GM12801 (cell line): ENCODE measurements around the gene PDE4B.

Source experiments
- TF ChIP-seq, protein P1 (sequence below): IDR thresholded peaks from one replicate; pipeline ENCODE4 v1.5.1; 2011; ENCODE audit warnings: control low read depth; ENCODE audit not compliant: insufficient read length; ENCODE audit errors: extremely low read depth

Gene PDE4B

DNA sequence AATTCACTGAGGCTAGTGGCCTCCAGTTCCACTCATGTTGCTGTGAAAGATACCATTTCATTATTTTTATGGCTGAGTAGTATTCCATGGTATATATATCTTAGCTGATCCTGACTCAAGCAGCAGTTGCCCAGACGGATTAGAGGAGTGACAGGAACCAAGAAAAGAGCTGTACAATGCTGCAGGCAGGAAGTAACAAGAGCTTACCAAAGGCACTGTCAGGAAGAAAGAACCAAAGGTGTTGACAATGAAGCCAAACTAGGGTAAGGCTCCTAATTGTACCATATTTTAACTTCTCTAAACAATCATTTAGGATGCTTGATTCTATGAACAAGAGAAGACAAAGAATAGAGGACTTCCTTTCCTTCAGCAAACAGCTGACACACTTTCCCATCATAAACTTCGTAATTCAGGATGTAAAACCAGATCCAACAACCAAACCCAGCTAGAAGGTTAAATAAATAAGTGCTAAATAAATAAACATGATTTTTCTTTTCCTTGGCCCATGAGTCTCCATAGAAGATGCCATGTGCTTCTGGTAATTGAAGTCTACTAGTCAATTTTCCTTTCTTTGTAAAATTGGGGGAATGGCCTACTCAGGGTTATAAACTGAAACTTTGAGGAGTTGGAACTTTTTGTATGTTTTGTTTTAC, 493.0 kb downstream of the PDE4B start:
- TF ChIP-seq, protein P1, sequence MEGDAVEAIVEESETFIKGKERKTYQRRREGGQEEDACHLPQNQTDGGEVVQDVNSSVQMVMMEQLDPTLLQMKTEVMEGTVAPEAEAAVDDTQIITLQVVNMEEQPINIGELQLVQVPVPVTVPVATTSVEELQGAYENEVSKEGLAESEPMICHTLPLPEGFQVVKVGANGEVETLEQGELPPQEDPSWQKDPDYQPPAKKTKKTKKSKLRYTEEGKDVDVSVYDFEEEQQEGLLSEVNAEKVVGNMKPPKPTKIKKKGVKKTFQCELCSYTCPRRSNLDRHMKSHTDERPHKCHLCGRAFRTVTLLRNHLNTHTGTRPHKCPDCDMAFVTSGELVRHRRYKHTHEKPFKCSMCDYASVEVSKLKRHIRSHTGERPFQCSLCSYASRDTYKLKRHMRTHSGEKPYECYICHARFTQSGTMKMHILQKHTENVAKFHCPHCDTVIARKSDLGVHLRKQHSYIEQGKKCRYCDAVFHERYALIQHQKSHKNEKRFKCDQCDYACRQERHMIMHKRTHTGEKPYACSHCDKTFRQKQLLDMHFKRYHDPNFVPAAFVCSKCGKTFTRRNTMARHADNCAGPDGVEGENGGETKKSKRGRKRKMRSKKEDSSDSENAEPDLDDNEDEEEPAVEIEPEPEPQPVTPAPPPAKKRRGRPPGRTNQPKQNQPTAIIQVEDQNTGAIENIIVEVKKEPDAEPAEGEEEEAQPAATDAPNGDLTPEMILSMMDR: no peak

DNA sequence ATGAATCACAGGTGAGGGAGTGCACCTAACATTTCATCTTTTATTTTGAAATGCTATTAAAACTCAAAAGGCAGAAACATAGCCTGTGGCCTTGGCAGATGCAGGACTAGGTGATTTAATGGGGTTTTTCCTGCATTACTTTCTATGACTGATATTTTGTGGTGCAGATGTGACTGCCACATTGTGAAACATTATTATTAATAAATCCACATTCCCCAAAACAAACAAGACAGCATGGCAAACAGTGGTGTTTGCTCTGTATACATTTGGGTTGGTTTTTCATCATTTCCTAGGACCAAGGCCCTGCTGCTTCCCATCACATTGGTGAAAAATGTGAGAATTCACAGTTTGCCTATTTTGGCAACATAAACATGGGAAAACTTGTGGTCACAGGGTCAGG, 493.6 kb downstream of the PDE4B start:
- TF ChIP-seq, protein P1: no peak

DNA sequence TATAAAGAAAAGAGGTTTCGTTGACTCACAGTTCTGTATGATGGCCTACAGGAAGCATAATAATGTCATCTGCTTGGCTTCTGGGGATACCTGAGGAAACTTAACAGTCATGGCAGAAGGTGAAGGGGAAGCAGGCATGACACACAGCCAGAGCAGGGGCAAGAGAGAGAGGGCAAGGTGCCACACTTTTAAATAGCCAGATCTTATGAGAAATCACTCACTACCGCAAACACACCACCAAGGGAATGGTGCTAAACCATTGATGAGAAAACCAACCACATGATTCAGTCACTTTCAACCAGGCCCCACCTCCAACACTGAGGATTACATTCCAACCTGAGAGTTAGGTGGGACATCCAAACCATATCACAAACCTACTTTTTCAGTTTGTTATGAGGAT, 495.4 kb downstream of the PDE4B start:
- TF ChIP-seq, protein P1: no peak

DNA sequence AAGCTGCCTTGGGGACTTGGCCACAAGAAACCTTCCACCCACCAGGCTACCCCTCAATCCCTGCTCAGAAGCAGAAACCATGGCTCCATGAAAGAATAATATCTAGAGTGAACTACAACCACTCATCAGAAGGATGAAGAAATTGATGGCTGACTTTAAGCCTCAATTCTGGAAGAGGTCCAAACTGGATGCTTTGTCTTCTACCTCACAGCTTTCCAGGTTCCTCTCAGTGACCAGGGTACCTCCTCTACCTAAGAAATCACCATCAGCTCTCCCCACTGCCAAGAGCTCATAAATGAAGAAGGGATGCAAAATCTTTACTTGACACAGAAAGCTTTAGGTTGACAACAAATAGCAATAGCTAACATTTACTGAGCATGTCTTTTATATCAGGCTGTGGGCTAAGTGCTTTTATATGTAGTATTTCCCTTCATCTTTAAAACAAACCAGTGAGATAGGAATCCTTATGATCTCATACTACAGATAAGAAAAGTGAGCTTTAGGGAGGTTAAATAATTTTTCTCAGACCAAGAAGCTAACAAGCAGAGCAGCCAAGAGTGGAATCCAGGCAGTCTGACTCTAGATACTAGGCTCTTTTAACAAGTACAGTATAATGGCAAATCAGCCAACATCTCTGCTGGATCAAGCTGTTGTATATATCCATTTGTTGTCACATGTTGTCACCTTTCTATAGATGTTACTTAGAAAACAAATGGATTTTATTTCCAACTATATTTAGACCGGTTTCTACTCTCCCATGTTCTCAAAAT, 498.3 kb downstream of the PDE4B start:
- TF ChIP-seq, protein P1: no peak

DNA sequence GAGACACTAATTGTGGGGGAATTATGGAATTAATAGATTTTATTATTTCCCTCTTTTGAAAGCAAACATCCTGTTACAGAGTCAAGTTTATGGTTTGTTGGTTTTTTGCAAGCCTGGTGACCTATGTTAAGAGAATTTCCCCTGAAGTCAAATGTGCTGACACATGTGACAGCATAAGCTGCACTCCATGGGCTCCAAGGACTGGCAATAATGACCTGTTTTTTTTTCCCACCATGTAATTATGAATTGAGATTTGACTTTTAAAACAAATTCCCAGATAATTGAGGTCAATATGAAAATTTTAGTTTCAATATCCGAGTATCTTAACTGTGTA, 498.8 kb downstream of the PDE4B start:
- TF ChIP-seq, protein P1: no peak

DNA sequence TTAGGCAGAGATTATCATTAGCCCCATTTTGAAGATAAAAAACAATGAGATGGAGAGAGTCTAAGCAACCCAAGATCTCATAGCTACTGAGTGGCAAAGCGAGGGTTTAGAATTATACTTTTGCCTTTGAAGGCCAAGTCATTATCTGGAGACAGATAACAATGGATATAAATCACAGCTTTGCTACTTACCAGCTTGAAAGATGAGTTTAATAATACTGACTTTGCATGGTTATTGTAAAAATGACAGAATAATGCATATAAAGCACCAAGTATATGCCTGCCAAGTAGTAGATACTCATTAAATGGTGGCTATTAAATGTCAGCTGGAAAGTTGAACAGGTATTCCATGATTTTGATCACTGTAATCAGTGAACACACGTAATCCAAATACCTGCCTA, 499.6 kb downstream of the PDE4B start:
- TF ChIP-seq, protein P1: no peak

DNA sequence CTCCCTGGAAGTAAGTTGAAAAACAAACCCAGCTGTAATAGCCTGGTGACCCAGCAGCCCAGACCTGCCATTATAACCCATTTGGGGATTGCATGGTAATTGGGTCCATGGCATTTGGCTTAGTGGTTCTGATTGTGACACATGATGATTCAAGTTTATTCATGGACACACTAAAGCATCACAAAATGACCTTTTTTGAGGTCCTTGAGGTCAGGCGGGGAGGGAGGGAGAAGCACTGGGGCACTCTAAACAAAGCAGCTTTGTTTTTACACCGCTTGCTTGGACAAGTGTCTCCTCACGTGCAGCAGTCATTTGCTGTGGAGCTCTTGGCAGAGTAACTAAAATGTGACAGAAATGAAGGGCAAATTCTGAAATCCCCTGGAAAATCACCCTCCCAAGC, 500.2 kb downstream of the PDE4B start:
- TF ChIP-seq, protein P1: no peak
